GM08714 (cell line): ENCODE results near the gene RPTN.

Experiments
- H3K4me3 ChIP-seq: fragments of 200-500 bp; sonication (Bioruptor generic); 2 replicates; pipeline ENCODE4 v1.5.1; 2014; ENCODE audit warnings: mild to moderate bottlenecking, low read length, inconsistent platforms
- ZNF274 ChIP-seq: IDR thresholded peaks from 2 replicates; pipeline ENCODE4 v1.6.1; 2012; ENCODE audit warnings: mild to moderate bottlenecking, low read depth, low read length

Gene RPTN, protein sequence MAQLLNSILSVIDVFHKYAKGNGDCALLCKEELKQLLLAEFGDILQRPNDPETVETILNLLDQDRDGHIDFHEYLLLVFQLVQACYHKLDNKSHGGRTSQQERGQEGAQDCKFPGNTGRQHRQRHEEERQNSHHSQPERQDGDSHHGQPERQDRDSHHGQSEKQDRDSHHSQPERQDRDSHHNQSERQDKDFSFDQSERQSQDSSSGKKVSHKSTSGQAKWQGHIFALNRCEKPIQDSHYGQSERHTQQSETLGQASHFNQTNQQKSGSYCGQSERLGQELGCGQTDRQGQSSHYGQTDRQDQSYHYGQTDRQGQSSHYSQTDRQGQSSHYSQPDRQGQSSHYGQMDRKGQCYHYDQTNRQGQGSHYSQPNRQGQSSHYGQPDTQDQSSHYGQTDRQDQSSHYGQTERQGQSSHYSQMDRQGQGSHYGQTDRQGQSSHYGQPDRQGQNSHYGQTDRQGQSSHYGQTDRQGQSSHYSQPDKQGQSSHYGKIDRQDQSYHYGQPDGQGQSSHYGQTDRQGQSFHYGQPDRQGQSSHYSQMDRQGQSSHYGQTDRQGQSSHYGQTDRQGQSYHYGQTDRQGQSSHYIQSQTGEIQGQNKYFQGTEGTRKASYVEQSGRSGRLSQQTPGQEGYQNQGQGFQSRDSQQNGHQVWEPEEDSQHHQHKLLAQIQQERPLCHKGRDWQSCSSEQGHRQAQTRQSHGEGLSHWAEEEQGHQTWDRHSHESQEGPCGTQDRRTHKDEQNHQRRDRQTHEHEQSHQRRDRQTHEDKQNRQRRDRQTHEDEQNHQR

DNA sequence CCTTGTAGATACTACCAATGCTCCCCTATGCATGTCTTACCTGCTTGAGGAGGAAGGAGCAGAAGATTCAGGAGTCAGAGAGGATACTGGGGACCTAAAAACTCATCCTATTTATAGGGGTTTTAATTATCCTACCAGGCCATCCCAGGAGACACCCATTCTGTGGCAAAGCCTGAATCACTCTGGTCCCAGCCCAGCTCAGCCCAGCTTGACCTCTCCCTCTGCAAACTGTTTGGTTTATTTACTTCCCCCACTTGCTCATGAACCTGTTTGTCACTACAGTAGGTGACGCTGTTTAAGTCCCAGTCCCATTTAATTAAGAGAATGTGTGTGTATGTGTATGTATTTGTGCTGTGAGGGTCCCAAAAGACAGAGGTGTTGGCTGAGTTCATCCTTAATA is at the start of gene RPTN:
Gene RPTN (minus strand): TSS at position 85 of the 400 bp plus-strand sequence. CDS start 1,339 bp downstream, outside the sequence.
- TF ChIP-seq ZNF274: no peak
- H3K4me3 ChIP-seq: no peak within 1 kb of the TSS

GRCh38 chr1:152198982-152199381 is 40.0 kb upstream of the RPTN start:
- H3K4me3 ChIP-seq: no peak overlapping the region
- TF ChIP-seq ZNF274: no peak

GRCh38 chr1:152197361-152197941 is 38.4 kb upstream of the RPTN start:
- TF ChIP-seq ZNF274: no peak
- no peak overlapping the region for H3K4me3 ChIP-seq

GRCh38 chr1:152191711-152192110 is 32.7 kb upstream of the RPTN start:
- no peak for TF ChIP-seq ZNF274
- H3K4me3 ChIP-seq: no peak overlapping the region

GRCh38 chr1:152191260-152191659 is 32.2 kb upstream of the RPTN start:
- no peak for TF ChIP-seq ZNF274
- H3K4me3 ChIP-seq: no peak overlapping the region

GRCh38 chr1:152190589-152190988 is 31.6 kb upstream of the RPTN start:
- H3K4me3 ChIP-seq: no peak overlapping the region
- no peak for TF ChIP-seq ZNF274

GRCh38 chr1:152189657-152190442 is 30.8 kb upstream of the RPTN start:
- no peak overlapping the region for H3K4me3 ChIP-seq
- no peak for TF ChIP-seq ZNF274

DNA sequence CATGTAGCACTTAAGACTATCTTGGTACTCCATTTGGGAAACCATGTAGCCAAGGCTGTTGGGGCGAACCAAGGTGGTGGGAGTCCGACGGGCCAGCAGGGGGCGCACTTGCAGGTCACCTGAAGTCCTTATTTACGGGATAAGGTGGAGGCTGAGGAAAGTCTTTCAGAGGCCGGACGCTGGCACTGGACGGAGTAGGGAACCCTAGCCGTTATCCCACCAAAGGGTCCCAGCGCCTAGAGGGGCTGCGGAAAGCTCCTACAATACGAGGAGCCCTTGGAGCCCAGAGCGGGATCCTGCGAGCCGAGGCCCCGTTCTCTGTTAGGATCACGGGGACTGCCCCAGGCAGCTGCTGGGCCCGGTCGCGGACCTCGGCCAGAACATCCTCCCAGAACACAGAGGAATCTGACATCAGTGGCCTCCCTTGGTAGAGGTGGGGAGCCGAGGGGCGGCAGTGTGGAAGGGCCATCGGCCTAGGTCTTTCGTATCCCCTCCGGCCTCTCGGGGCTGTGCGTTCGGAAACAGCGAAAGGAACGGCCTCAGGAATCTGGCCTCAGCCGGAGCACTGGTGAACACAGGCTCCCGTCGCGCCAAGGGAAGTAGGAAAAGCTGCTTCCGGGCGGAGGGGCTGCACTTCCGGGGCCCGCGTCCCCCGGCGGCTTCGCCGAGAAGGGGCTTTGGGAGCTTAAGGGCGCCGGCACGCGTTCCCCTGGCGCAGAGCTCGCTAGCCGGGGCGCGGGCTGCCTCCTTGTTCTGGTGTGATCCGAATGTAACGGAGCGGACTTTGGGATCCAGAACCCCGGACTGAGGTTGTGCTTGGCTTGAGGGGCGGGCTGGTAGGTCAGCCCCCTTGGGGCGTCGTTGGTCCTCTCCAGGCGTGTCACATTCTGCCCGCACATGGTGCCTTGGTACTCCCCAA is 29.9 kb upstream of the RPTN start:
- TF ChIP-seq ZNF274: no peak
- H3K4me3 ChIP-seq: peak overlapping the region; percentile 49; the same call in 1 of the 2 replicates

DNA sequence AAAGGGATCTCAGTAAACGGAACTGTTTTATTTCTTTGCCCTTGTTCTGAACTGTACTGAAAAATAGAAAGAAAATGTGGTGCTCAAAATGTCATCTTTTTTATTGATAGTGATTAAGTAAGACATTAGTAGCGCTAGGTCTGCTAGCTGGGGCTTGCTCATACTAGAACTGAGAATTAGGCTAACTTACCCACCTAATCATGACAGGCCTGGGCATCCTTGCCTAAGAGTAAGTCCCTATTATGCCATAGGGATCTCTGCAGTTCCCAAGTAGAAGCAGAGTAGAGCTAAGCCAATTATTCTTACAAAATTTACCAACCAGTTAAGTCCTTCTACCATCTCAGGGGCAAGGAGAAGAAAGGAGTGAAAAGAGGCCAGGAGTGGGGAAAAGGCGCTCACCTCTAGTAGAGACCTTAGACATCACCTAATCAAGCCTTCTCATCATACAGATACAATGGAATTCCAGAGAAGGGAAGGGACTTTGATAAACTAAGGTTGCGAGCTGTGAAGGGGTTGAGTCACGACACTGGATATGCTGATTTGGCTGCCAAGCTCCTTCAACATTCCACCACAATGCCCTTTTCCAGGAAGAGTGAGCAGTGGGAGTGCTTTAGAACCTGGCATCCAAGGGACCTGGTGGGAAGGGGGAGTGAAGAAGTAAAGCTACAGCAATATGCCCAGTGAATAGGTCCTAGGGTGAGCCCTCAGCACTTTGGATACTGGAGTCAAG is 27.7 kb upstream of the RPTN start:
- no peak for TF ChIP-seq ZNF274
- no peak overlapping the region for H3K4me3 ChIP-seq

- H3K4me3 ChIP-seq: no peak overlapping the region
- TF ChIP-seq ZNF274: no peak
Measured at GRCh38 chr1:152185544-152186391, 26.7 kb upstream of the RPTN start.

GRCh38 chr1:152182944-152183361 is 23.9 kb upstream of the RPTN start:
- no peak overlapping the region for H3K4me3 ChIP-seq
- no peak for TF ChIP-seq ZNF274
